Calu3 (cell line): ENCODE measurements around the gene CFAP61. TPM values are rescaled to one million over a fixed set of nuclear protein-coding genes. Genes with fewer than 3 reads are reported as not detected.

ENCODE experiments used
- BruUV-seq: library from RNA; stranded (reverse); fragments of 400-500 nt; replicated peaks from 2 replicates; lab custom pipeline; 2021; lab: Mats Ljungman, UMichigan
- CTCF ChIA-PET: fragments of 300-600 bp; sonication (Branson Sonifier 250); formaldehyde crosslinking; loops from one replicate; lab custom pipeline; 2022; ENCODE audit warnings: antibody characterized with exemption; lab: Charles Lee
- DNase-seq: peaks from one replicate; pipeline ENCODE4 v3.0.0; 2022
- H3K27ac Mint-ChIP-seq: one replicate; pipeline ENCODE4 v1.8.0; 2022; ENCODE audit warnings: mixed read lengths; ENCODE audit not compliant: unreplicated experiment
- H3K27me3 Mint-ChIP-seq: one replicate; pipeline ENCODE4 v1.8.0; 2022; ENCODE audit warnings: mixed read lengths; ENCODE audit not compliant: unreplicated experiment
- H3K36me3 Mint-ChIP-seq: one replicate; pipeline ENCODE4 v1.8.0; 2022; ENCODE audit warnings: mild to moderate bottlenecking, moderate library complexity, mixed read lengths; ENCODE audit not compliant: insufficient read depth, unreplicated experiment
- H3K4me1 Mint-ChIP-seq: one replicate; pipeline ENCODE4 v1.8.0; 2022; ENCODE audit warnings: mild to moderate bottlenecking, low read depth, mixed read lengths; ENCODE audit not compliant: unreplicated experiment
- H3K4me3 Mint-ChIP-seq: one replicate; pipeline ENCODE4 v1.8.0; 2022; ENCODE audit warnings: mild to moderate bottlenecking, low read depth, moderate library complexity, mixed read lengths; ENCODE audit not compliant: unreplicated experiment
- H3K9me3 Mint-ChIP-seq: one replicate; pipeline ENCODE4 v1.8.0; 2022; ENCODE audit warnings: low read depth, mixed read lengths; ENCODE audit not compliant: unreplicated experiment
- intact Hi-C: fragments of 100-400 bp; cut with micrococcal nuclease; formaldehyde crosslinking; loops from one replicate; pipeline ENCODE4 v1.10.0; 2022; ENCODE audit not compliant: unreplicated experiment
- total RNA-seq: library from RNA; stranded (reverse); gene quantifications from 2 replicates; pipeline ENCODE4 v1.2.3, GENCODE V29; 2022
- TF ChIP-seq, protein P1 (sequence below): fragments of 200-600 bp; IDR thresholded peaks from one replicate; pipeline ENCODE4 v1.8.0; 2022; ENCODE audit warnings: antibody characterized with exemption; ENCODE audit not compliant: unreplicated experiment

The CFAP61 gene
- total RNA-seq, 1 experiment from 2014 or later: not detected

DNA sequence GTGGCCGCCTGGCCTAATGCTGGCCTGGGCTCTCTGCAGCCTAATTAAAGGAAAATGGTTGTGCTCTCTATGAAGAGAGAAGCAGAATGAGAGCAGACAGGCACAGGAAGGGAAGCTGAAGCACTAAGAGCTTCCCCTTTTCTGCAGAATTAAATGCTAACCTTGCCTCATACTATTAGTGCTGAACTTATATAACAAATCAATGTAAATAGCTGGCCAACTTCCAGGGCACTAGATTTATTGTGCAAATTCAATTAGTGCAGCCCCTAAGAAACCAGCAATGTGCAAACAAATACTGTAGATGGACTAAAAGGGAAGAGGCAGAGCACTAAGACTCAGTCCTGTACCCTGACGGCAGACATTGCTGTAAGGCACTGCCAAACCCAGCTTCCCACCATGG is 279.5 kb downstream of the CFAP61 start:
- no TSS peak for BruUV-seq
- no peaks in the 10 kb centered on the region for H3K9me3 Mint-ChIP-seq

DNA sequence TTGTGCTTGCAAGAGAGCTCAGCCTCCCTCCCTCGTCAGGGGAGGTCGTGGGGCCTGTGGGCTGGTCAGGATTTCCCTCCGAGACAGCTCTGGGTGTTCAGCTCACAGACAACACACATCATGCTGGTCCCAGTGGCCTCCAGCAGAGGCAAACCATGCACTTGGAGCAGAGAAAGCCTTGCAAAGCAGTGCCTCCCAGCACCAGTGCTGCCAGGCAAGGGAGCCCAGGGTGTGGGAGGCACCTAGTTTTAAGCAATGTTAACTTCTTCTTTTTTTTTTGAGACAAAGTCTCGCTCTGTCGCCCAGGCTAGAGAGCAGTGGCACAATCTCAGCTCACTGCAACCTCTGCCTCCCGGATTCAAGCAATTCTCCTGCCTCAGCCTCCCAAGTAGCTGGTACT is 281.5 kb downstream of the CFAP61 start:
- TF ChIP-seq, protein P1, sequence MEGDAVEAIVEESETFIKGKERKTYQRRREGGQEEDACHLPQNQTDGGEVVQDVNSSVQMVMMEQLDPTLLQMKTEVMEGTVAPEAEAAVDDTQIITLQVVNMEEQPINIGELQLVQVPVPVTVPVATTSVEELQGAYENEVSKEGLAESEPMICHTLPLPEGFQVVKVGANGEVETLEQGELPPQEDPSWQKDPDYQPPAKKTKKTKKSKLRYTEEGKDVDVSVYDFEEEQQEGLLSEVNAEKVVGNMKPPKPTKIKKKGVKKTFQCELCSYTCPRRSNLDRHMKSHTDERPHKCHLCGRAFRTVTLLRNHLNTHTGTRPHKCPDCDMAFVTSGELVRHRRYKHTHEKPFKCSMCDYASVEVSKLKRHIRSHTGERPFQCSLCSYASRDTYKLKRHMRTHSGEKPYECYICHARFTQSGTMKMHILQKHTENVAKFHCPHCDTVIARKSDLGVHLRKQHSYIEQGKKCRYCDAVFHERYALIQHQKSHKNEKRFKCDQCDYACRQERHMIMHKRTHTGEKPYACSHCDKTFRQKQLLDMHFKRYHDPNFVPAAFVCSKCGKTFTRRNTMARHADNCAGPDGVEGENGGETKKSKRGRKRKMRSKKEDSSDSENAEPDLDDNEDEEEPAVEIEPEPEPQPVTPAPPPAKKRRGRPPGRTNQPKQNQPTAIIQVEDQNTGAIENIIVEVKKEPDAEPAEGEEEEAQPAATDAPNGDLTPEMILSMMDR: no peak
- no peak overlapping the region for H3K4me3 Mint-ChIP-seq
- H3K27ac Mint-ChIP-seq: no peak overlapping the region
- H3K27me3 Mint-ChIP-seq: peaks cover 9% of the 10 kb centered on the region
- H3K9me3 Mint-ChIP-seq: no peaks in the 10 kb centered on the region
- H3K36me3 Mint-ChIP-seq: no peaks in the 10 kb centered on the region
- no TSS peak for BruUV-seq
- intact Hi-C loops: no loop called here
- H3K4me1 Mint-ChIP-seq: no peaks in the 10 kb centered on the region
- no peak for DNase-seq
- CTCF ChIA-PET: no interaction called here

More for the DNA sequence above, 279.5 kb downstream of the CFAP61 start:
- CTCF ChIA-PET: no interaction called here
- no peak overlapping the region for H3K4me3 Mint-ChIP-seq
- no peak overlapping the region for H3K27ac Mint-ChIP-seq
- no peaks in the 10 kb centered on the region for H3K4me1 Mint-ChIP-seq
- H3K27me3 Mint-ChIP-seq: peaks cover 11% of the 10 kb centered on the region
- intact Hi-C loops: no loop called here
- no peaks in the 10 kb centered on the region for H3K36me3 Mint-ChIP-seq
- no peak for DNase-seq
- TF ChIP-seq, protein P1: no peak

DNA sequence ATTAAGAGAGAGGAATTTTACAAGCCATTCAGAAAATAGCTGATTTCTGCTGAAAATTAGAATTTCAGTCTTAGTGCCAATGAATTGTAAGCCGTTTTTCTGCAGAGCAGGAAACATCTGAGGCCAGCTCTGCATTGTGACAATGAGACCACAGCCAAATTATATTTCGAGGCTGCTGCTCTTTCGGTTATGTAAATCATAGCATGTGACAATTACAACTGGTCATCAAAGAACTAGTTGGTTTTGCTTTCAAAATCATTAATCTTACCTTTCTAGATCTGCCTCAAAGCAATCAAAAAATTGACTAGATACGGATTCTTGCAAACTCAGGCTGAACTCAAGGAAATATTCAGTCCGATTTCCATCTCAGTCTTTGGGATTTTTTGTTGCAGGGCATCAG is 282.2 kb downstream of the CFAP61 start:
- Mint-ChIP-seq H3K27me3 (peaks cover 3% of the 10 kb centered on the region), H3K4me3 (no peak overlapping the region), H3K27ac (no peak overlapping the region), H3K36me3 (no peaks in the 10 kb centered on the region), H3K4me1 (no peaks in the 10 kb centered on the region), H3K9me3 (no peaks in the 10 kb centered on the region)
- intact Hi-C loops: no loop called here
- no peak for DNase-seq
- BruUV-seq: no TSS peak
- CTCF ChIA-PET: no interaction called here
- TF ChIP-seq, protein P1: no peak

DNA sequence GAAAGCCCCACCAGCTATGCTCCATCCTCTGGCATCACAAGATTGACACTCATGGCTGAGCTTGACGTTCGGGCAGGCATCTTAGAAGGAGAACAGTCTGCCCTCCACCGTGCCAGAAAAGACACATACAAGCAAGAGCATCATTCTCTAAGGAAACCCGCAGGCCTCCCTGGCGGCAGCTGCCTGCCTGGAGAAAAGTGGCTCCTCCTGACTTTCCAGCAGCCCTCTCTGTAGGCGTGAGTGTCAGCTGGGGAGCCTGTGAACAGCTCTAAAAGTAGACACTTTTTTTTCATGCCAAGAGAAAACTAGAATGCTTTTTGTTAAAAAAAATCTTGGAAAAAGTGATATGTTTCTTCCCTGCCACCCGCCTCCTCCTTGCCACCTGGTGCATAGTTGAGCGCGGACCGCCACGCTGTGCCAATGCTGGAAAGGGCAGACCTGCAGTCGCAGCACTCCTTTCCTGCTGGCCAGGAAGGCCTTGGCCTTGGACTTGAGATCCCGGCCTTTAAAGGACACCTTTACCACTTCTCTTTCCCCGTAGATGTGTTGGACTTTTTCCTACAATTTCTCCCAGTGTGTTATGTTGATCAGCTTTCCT is 285.9 kb downstream of the CFAP61 start:
- Mint-ChIP-seq H3K4me3 (no peak overlapping the region), H3K27me3 (no peaks in the 10 kb centered on the region), H3K9me3 (no peaks in the 10 kb centered on the region), H3K27ac (no peak overlapping the region), H3K4me1 (no peaks in the 10 kb centered on the region), H3K36me3 (no peaks in the 10 kb centered on the region)
- CTCF ChIA-PET: no interaction called here
- no peak for DNase-seq
- TF ChIP-seq, protein P1: no peak
- no TSS peak for BruUV-seq
- intact Hi-C loops: no loop called here
